H7 (cell line): ENCODE measurements around the gene PRR7. TPM values are rescaled to one million over a fixed set of nuclear protein-coding genes. Genes with fewer than 3 reads are reported as not detected.

Source experiments
- DNase-seq: peaks from one replicate; pipeline ENCODE4 v3.0.0; 2012
- H3K27me3 ChIP-seq: 2 replicates; pipeline ENCODE4 v1.6.0; 2011; ENCODE audit warnings: mild to moderate bottlenecking, low read length; ENCODE audit not compliant: control insufficient read depth, insufficient read depth
- H3K36me3 ChIP-seq: replicated peaks from 2 replicates; pipeline ENCODE4 v1.5.1; 2011; ENCODE audit warnings: low read length; ENCODE audit not compliant: control insufficient read depth, insufficient read depth
- H3K4me3 ChIP-seq: 2 replicates; pipeline ENCODE4 v1.5.1; 2011; ENCODE audit warnings: low read depth, mild to moderate bottlenecking, control low read depth, low read length, moderate library complexity; ENCODE audit not compliant: insufficient read depth
- total RNA-seq: library from RNA; depleted of rRNA; stranded (reverse); fragments of >200 nt; shearing (Covaris generic); gene quantifications from 2 replicates; pipeline ENCODE4 v1.2.3, GENCODE V29; 2014

The PRR7 gene
- total RNA-seq, 1 experiment from 2014 or later, result 12.1 TPM

- peak overlapping the region; percentile 61; the same call in 1 of the 2 replicates for H3K4me3 ChIP-seq
- H3K27me3 ChIP-seq, result peaks cover 11% of the 10 kb centered on the region
- DNase-seq, result peak; percentile 91
- peaks cover 18% of the 10 kb centered on the region for H3K36me3 ChIP-seq
Measured at GRCh38 chr5:177495243-177496060, 48.8 kb downstream of the PRR7 start.

GRCh38 chr5:177496070-177496726 lies 49.6 kb downstream of the PRR7 start:
- Histone ChIP-seq H3K27me3 (peaks cover 11% of the 10 kb centered on the region), H3K36me3 (peaks cover 13% of the 10 kb centered on the region), H3K4me3 (peak overlapping the region; percentile 61)
- DNase-seq, result peak; percentile 78

- peak overlapping the region; percentile 87 for H3K4me3 ChIP-seq
- peaks cover 13% of the 10 kb centered on the region for H3K36me3 ChIP-seq
- peak; percentile 98 for DNase-seq
- peaks cover 11% of the 10 kb centered on the region for H3K27me3 ChIP-seq
Measured at GRCh38 chr5:177496727-177497291, 50.2 kb downstream of the PRR7 start.

GRCh38 chr5:177497292-177498012 lies 50.8 kb downstream of the PRR7 start, which contains the start of gene PDLIM7:
Gene PDLIM7, minus strand, starts transcription at chr5:177497604. Its CDS starts 1,092 bp downstream, at chr5:177496512.
- H3K27me3 ChIP-seq, result peaks cover 11% of the 10 kb centered on the region
- H3K36me3 ChIP-seq, result peaks cover 13% of the 10 kb centered on the region
- DNase-seq, result peak; percentile 100
- peak within 1 kb of the TSS; percentile 87 for H3K4me3 ChIP-seq

GRCh38 chr5:177498013-177498787 lies 51.6 kb downstream of the PRR7 start:
- H3K4me3 ChIP-seq, result peak overlapping the region; percentile 57
- H3K27me3 ChIP-seq, result peaks cover 11% of the 10 kb centered on the region
- peaks cover 10% of the 10 kb centered on the region for H3K36me3 ChIP-seq
- DNase-seq, result peak; percentile 84

- DNase-seq, result no peak
- H3K4me3 ChIP-seq, result no peak overlapping the region
Measured at GRCh38 chr5:177499842-177500241, 53.2 kb downstream of the PRR7 start.

GRCh38 chr5:177500685-177501522 lies 54.3 kb downstream of the PRR7 start:
- Histone ChIP-seq H3K4me3 (no peak overlapping the region), H3K27me3 (peaks cover 11% of the 10 kb centered on the region), H3K36me3 (no peaks in the 10 kb centered on the region; the same call in 1 of the 2 replicates)
- DNase-seq, result peak; percentile 97

More at GRCh38 chr5:177499842-177500241, 53.2 kb downstream of the PRR7 start:
- H3K36me3 ChIP-seq, result peaks cover 2% of the 10 kb centered on the region; the same call in 1 of the 2 replicates
- peaks cover 11% of the 10 kb centered on the region for H3K27me3 ChIP-seq

GRCh38 chr5:177501874-177502678 lies 55.5 kb downstream of the PRR7 start:
- H3K36me3 ChIP-seq, result no peaks in the 10 kb centered on the region
- peaks cover 11% of the 10 kb centered on the region for H3K27me3 ChIP-seq
- no peak for DNase-seq
- H3K4me3 ChIP-seq, result no peak overlapping the region

- Histone ChIP-seq H3K27me3 (peaks cover 11% of the 10 kb centered on the region), H3K4me3 (no peak overlapping the region), H3K36me3 (no peaks in the 10 kb centered on the region)
- no peak for DNase-seq
Measured at GRCh38 chr5:177502886-177503285, 56.3 kb downstream of the PRR7 start.

GRCh38 chr5:177503351-177504085 lies 56.9 kb downstream of the PRR7 start:
- H3K27me3 ChIP-seq, result peaks cover 5% of the 10 kb centered on the region
- no peak overlapping the region for H3K4me3 ChIP-seq
- H3K36me3 ChIP-seq, result no peaks in the 10 kb centered on the region
- DNase-seq, result no peak

- no peak overlapping the region for H3K4me3 ChIP-seq
- H3K27me3 ChIP-seq, result no peaks in the 10 kb centered on the region
- no peaks in the 10 kb centered on the region for H3K36me3 ChIP-seq
- DNase-seq, result no peak
Measured at GRCh38 chr5:177504086-177505056, 57.8 kb downstream of the PRR7 start.
